Liver (tissue), 9 donors: Measurements from ENCODE around the gene MYO5C. TPM values are rescaled to one million over a fixed set of nuclear protein-coding genes. Genes with fewer than 3 reads are reported as not detected.

Experiments used
- DNase-seq: peaks from one replicate; pipeline ENCODE4 v3.0.0-alpha.2; 2017; ENCODE audit warnings: low spot score
- H3K27ac ChIP-seq, 2 donors: one replicate each; pipeline ENCODE4 v1.7.0; 2013; ENCODE audit warnings: inconsistent platforms in 2 of 2, low read length in 2 of 2, control low read depth in 1 of 2, low read depth in 1 of 2, mild to moderate bottlenecking in 1 of 2
- H3K27me3 ChIP-seq, 4 donors: one replicate each; pipeline versions ENCODE4 v1.6.1 to v1.7.0; 2013; ENCODE audit warnings: low read length in 3 of 4, inconsistent platforms in 1 of 4, mild to moderate bottlenecking in 1 of 4, moderate library complexity in 1 of 4; ENCODE audit not compliant: control insufficient read depth in 4 of 4, insufficient read depth in 4 of 4
- H3K36me3 ChIP-seq, 4 donors: one replicate each; pipeline versions ENCODE4 v1.6.1 to v1.7.0; 2013; ENCODE audit warnings: low read length in 3 of 4, mild to moderate bottlenecking in 3 of 4, low read depth in 1 of 4, moderate library complexity in 1 of 4; ENCODE audit not compliant: control insufficient read depth in 4 of 4, insufficient read depth in 3 of 4
- H3K4me1 ChIP-seq, 4 donors: one replicate each; pipeline versions ENCODE4 v1.6.1 to v1.7.0; 2013; ENCODE audit warnings: low read length in 3 of 4, mild to moderate bottlenecking in 3 of 4, moderate library complexity in 1 of 4; ENCODE audit not compliant: control insufficient read depth in 4 of 4, insufficient read depth in 4 of 4
- H3K4me3 ChIP-seq, 3 donors: one replicate each; pipeline versions ENCODE4 v1.6.1 to v1.7.0; 2013; ENCODE audit warnings: low read length in 3 of 3, control low read depth in 1 of 3, low read depth in 1 of 3, mild to moderate bottlenecking in 1 of 3
- H3K9ac ChIP-seq, 2 donors: one replicate each; pipeline ENCODE4 v1.7.0; 2013; ENCODE audit warnings: low read length in 2 of 2, mild to moderate bottlenecking in 2 of 2, moderate library complexity in 2 of 2, control low read depth in 1 of 2, low read depth in 1 of 2
- H3K9me3 ChIP-seq, 4 donors: one replicate each; pipeline versions ENCODE4 v1.6.1 to v1.7.0; 2013; ENCODE audit warnings: low read length in 3 of 4; ENCODE audit not compliant: control insufficient read depth in 4 of 4
- ATF3 ChIP-seq: IDR thresholded peaks from 2 replicates; pipeline ENCODE4 v1.6.1; 2016; ENCODE audit warnings: antibody characterized with exemption
- CTCF ChIP-seq: fragments of 150-350 bp; IDR thresholded peaks from 2 replicates; pipeline ENCODE4 v1.5.1; 2017; ENCODE audit warnings: improper control_type of control experiment, low read depth, low read length; ENCODE audit not compliant: missing input control
- EGR1 ChIP-seq, 2 donors: IDR thresholded peaks; 2 replicates each; pipeline ENCODE4 v1.6.1; 2016 to 2018; ENCODE audit warnings: antibody characterized with exemption in 2 of 2, low read depth in 2 of 2
- FOXA1 ChIP-seq: IDR thresholded peaks from 2 replicates; pipeline ENCODE4 v1.6.1; 2016; ENCODE audit warnings: antibody characterized with exemption
- FOXA2 ChIP-seq: IDR thresholded peaks from 2 replicates; pipeline ENCODE4 v1.6.1; 2016; ENCODE audit warnings: antibody characterized with exemption
- GABPA ChIP-seq, 2 donors: IDR thresholded peaks in 1 of 2; conservative IDR thresholded peaks in 1 of 2; 2 replicates each; pipeline ENCODE4 v1.6.1; 2016; ENCODE audit warnings: antibody characterized with exemption in 2 of 2, mild to moderate bottlenecking in 1 of 2, moderate library complexity in 1 of 2
- HNF4A ChIP-seq, 2 donors: conservative IDR thresholded peaks; 2 replicates each; pipeline ENCODE4 v1.6.1; 2016; ENCODE audit warnings: antibody characterized with exemption in 2 of 2, mild to moderate bottlenecking in 2 of 2
- HNF4G ChIP-seq: IDR thresholded peaks from 2 replicates; pipeline ENCODE4 v1.6.1; 2016; ENCODE audit warnings: antibody characterized with exemption
- JUND ChIP-seq, 2 donors: IDR thresholded peaks; 2 replicates each; pipeline ENCODE4 v1.6.1; 2016; ENCODE audit warnings: antibody characterized with exemption in 2 of 2
- MAX ChIP-seq: IDR thresholded peaks from 2 replicates; pipeline ENCODE4 v1.6.1; 2016; ENCODE audit warnings: antibody characterized with exemption
- NR2F2 ChIP-seq: IDR thresholded peaks from 2 replicates; pipeline ENCODE4 v1.6.1; 2016; ENCODE audit warnings: antibody characterized with exemption
- RAD21 ChIP-seq, 2 donors: IDR thresholded peaks; 2 replicates each; pipeline ENCODE4 v1.6.1; 2016; ENCODE audit warnings: antibody characterized with exemption in 2 of 2, mild to moderate bottlenecking in 2 of 2
- REST ChIP-seq: IDR thresholded peaks from 2 replicates; pipeline ENCODE4 v1.6.1; 2016; ENCODE audit warnings: antibody characterized with exemption, mild to moderate bottlenecking
- RXRA ChIP-seq, 2 donors: IDR thresholded peaks; 2 replicates each; pipeline ENCODE4 v1.6.1; 2017 to 2018; ENCODE audit warnings: antibody characterized with exemption in 2 of 2, mild to moderate bottlenecking in 1 of 2
- SP1 ChIP-seq: IDR thresholded peaks from 2 replicates; pipeline ENCODE4 v1.6.1; 2018; ENCODE audit warnings: antibody characterized with exemption, mild to moderate bottlenecking
- TAF1 ChIP-seq: conservative IDR thresholded peaks from 2 replicates; pipeline ENCODE4 v1.6.1; 2016; ENCODE audit warnings: antibody characterized with exemption, mild to moderate bottlenecking
- YY1 ChIP-seq: IDR thresholded peaks from 2 replicates; pipeline ENCODE4 v1.6.1; 2016; ENCODE audit warnings: antibody characterized with exemption, mild to moderate bottlenecking
- WGBS: extraction: QIAGEN DNeasy Blood & Tissue Kit; methylation state at CpG from one replicate; pipeline ENCODE4 v1.1.7; 2013; 5-methylcytosine and 5-hydroxymethylcytosine counted together
- polyA plus RNA-seq, 2 donors: library from polyadenylated mRNA; stranded (reverse) in 1 of 2; unstranded in 1 of 2; fragments of 200-250 nt in 1 of 2; fragments of >200 nt in 1 of 2; fragmentation: Nextera tagmentation in 1 of 2; extraction: Ambion mirVana in 1 of 2; gene quantifications; one replicate each; pipeline versions ENCODE4 v1.2.1 to v1.2.3, GENCODE V29; 2013 to 2015
- total RNA-seq, 2 donors: library from RNA; depleted of rRNA; stranded (reverse); fragments of >200 nt; gene quantifications; one replicate each; pipeline ENCODE4 v1.2.3, GENCODE V29; 2014
- TF ChIP-seq, protein P1 (sequence below): IDR thresholded peaks from 2 replicates; pipeline ENCODE4 v1.6.1; 2016; ENCODE audit warnings: antibody characterized with exemption
- donor health status: healthy.
- donor health status: healthy.
- donor health status: healthy.
- donor health status: healthy.
- donor health status: healthy.

The MYO5C gene
- total and polyA plus RNA-seq, 4 donors, result 1.9 to 8.6 (median 3.0) TPM

DNA sequence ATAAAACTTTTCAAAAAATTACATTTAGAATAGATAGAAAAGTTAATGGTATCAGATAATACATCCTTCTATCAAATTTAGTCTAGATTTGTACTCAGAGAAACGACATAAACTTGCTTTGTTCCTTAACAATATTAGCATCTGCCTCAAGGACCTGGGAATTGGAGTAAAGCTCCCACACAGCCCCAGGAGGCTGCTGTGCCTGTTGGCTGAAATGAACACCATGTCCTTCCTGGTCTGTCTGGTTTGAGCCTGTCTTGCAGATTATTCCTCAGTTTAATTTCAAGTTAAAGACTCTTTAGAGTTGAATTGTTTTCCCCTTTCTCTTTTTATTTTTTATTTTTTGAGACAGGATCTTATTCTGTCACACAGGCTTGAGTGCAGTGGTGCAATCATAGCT is 123.8 kb downstream of the MYO5C start:
- Histone ChIP-seq H3K9me3 (no peaks in the 10 kb centered on the region), H3K4me1 (no peaks in the 10 kb centered on the region), H3K27me3 (no peaks in the 10 kb centered on the region), H3K36me3 (no peaks in the 10 kb centered on the region), H3K27ac (no peak overlapping the region), H3K4me3 (no peak overlapping the region), H3K9ac (no peak overlapping the region)
- WGBS, result 49% methylated on average over 1 of the region's 1 CpG
- DNase-seq, result no peak
- no peak for TF ChIP-seq RXRA (IDR thresholded peaks at IDR 0.05)
- no peak for TF ChIP-seq FOXA2
- no peak for TF ChIP-seq YY1
- TF ChIP-seq GABPA (IDR thresholded peaks at IDR 0.05 in 1 of 2, conservative IDR thresholded peaks at IDR 0.05 in 1 of 2), result no peak
- no peak for TF ChIP-seq EGR1 (IDR thresholded peaks at IDR 0.05; ENCODE audit: low read depth in 2 of 2)
- no peak for TF ChIP-seq ATF3
- no peak for TF ChIP-seq RAD21 (IDR thresholded peaks at IDR 0.05)
- no peak for TF ChIP-seq HNF4G
- TF ChIP-seq TAF1, result no peak
- no peak for TF ChIP-seq FOXA1
- TF ChIP-seq NR2F2, result no peak
- TF ChIP-seq HNF4A (conservative IDR thresholded peaks at IDR 0.05), result no peak
- TF ChIP-seq JUND (IDR thresholded peaks at IDR 0.05), result no peak
- no peak for TF ChIP-seq MAX
- TF ChIP-seq, protein P1, sequence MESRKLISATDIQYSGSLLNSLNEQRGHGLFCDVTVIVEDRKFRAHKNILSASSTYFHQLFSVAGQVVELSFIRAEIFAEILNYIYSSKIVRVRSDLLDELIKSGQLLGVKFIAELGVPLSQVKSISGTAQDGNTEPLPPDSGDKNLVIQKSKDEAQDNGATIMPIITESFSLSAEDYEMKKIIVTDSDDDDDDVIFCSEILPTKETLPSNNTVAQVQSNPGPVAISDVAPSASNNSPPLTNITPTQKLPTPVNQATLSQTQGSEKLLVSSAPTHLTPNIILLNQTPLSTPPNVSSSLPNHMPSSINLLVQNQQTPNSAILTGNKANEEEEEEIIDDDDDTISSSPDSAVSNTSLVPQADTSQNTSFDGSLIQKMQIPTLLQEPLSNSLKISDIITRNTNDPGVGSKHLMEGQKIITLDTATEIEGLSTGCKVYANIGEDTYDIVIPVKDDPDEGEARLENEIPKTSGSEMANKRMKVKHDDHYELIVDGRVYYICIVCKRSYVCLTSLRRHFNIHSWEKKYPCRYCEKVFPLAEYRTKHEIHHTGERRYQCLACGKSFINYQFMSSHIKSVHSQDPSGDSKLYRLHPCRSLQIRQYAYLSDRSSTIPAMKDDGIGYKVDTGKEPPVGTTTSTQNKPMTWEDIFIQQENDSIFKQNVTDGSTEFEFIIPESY, result no peak
- no peak for TF ChIP-seq REST
- no peak for TF ChIP-seq SP1
- TF ChIP-seq CTCF, result no peak
